COLO829 (cell line): ENCODE data around the gene RSPH6A.

Experiments
- DNase-seq: peaks from one replicate; pipeline ENCODE4 v3.0.0; 2012; ENCODE audit warnings: low spot score

Gene RSPH6A

GRCh38 chr19:45814851-45815480 is at the start of gene RSPH6A:
Gene RSPH6A, minus strand, starts transcription at chr19:45815308. Its CDS starts 132 bp downstream, at chr19:45815176.
- no peak for DNase-seq

DNA sequence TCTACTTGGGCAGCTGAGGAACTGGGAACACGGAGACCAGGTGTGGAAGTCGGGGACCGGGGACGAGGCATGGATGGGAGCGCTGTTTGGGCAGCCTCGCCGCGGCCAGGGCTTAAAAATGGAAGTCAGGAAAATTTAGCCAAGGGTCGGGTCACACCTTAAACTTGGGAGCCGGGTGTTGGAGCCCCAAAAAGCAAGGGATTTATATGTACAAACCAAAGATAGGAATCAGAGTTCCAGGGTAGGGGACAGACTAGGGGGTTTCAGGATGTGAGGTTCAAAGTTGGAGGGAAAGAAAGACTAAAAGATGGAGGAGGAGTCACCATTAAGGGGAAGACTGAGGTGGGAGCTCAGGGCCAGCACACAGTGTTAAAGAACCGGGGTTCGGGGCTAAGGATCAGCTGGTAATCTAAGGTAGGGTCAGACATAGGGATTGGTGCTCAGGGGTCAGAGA is 49.5 kb upstream of the RSPH6A start:
- no peak for DNase-seq

DNA sequence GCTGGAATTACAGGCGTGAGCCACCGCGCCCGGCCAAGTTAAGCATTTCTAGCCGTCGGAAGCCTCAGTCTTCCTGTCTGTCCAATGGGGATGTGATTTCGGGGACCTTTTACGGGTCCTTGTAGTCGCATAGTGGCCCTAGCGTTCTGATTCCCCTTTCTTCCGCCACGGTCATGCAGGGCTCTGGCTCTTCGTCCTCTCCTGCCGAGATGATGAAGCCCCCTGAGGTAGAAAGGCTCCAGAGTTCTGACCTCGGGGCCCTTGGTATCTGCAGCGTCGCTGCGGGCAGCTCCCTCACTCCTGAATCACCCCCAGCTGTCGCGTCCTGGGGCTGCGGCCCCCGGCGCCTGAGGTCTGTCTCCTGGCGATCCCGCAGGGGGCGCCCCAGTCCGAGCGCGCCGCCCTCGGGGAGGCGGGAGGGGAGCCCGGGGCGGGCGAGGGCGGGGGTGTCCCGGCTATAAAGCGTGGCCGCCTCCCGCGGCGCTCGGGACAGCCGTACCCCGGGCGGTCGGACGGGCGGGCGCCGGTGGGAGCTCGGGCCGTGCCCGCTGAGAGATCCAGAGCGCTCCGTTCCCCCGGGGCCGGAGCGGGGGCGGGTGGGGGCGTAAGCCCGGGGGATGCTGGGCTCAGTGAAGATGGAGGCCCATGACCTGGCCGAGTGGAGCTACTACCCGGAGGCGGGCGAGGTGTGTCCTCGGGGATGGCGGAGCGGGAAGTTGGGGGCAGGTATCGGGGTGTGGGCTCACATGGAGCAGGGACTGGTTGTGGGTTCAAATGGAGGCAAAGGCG is 48.9 kb upstream of the RSPH6A start, which contains the start of gene FOXA3:
TSS of gene FOXA3 (plus strand) at position 487 of the 789 bp plus-strand sequence. CDS start at position 618, 131 bp downstream.
- DNase-seq = peak; percentile 35

- no peak for DNase-seq
Measured at GRCh38 chr19:45863335-45863839, 48.3 kb upstream of the RSPH6A start.

DNA sequence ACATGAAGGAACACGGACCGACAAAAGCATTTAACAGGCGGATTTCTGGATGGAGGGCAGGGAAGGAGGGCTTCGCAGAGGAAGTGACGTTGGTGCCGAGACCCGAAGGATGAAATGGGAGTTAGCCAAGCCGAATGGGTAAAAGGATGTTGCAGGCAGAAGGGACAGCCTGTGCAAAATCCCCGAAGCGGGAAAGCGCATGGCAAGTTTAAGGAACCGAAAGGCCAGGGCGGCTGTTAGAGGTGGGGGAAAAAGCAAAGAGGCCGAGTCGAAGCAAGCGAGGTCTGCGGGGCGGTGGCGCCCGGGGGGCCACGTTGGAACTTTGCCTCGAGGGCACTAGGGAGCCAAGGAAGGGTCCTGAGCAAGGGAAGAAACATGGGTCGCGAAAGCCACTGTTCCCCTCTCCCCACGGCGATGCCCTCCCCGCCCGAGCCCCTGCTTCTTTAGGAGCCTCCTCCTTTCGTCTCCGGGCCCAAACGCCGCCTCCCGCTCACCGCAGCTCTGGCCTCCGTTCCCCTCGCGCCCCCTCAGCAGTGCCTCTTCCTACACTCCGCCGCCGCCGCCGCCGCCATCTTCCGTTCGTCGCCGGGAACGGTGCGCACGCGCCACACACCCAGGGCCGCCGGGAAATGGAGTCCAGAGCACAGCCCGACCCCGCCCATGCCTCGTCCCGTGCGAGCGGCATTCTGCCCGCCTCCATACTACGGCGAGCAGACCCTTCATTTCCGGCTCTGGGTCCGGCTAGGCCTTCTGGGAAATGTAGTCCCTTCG is 47.6 kb upstream of the RSPH6A start, which contains the start of gene SYMPK:
TSS of gene SYMPK (minus strand) at position 584 of the 771 bp plus-strand sequence. CDS start 8,652 bp downstream, outside the sequence.
- peak; percentile 100 for DNase-seq

DNA sequence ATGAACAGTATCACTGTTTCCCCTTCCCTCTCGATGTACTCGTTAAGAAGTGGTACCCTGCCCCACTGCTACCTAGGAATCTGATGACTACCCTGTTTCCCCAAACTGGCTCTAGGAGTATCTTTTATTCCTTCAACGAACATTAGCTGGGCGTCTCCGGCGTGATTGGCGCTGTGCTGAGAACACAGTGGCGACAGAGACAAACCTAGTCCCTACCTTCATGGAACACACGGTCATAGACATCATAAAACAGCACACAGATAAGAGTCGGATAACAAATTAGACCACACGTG is 47.1 kb upstream of the RSPH6A start:
- DNase-seq = peak; percentile 76

GRCh38 chr19:45860359-45861259 is 45.5 kb upstream of the RSPH6A start:
- no peak for DNase-seq

DNA sequence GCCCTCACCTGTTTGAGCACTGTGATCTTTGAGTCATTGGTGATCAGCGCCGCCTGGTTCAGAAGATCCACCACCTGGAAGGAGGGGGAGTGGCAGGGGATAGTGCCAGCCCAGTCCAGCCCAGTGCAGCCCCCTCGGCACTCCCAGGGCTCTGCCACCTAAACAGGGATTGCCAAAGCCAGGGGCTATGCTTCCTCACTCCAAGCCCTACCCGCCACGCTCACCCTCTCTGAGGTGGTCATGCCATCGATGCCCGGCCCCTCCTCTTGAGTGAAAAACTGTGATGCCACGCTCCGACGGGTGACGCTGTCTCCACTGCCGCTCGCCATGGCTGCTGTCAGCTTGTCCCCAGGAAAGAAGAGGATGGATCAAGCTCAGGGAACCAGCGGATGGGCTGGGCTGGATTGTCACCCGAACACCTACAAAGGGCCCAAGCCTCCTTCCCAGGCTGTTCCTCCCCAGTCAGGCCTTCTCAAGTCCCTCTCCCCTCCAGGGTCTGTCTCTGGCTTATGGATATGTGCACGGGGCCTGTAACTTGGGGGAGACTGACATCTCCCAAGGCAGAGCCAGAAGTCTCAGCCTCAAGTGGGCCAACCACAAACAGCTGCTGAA is 39.2 kb upstream of the RSPH6A start:
- no peak for DNase-seq

- no peak for DNase-seq
Measured at GRCh38 chr19:45852983-45853382, 37.9 kb upstream of the RSPH6A start.

- no peak for DNase-seq
Measured at GRCh38 chr19:45852145-45852750, 37.1 kb upstream of the RSPH6A start.

GRCh38 chr19:45848922-45849321 is 33.8 kb upstream of the RSPH6A start:
- no peak for DNase-seq

DNA sequence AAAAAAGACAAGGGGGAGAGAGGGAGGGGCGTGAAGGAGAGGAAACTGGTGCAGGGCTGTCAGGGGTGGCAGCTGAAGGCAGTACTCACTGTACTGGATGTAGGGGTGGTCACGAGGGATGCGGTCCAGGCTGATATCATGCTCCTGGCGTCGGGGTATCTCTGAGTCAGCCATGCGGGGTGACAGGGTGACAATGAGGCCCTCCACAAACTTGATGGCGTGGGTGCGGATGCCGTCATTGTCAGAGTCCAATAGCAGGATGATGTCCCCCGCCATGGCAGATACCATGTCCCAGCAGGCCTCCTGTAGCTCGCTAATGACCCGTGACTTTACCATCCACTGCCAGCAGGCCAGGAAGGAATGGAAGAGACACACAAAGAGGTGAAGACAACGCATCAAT is 32.6 kb upstream of the RSPH6A start:
- no peak for DNase-seq

DNA sequence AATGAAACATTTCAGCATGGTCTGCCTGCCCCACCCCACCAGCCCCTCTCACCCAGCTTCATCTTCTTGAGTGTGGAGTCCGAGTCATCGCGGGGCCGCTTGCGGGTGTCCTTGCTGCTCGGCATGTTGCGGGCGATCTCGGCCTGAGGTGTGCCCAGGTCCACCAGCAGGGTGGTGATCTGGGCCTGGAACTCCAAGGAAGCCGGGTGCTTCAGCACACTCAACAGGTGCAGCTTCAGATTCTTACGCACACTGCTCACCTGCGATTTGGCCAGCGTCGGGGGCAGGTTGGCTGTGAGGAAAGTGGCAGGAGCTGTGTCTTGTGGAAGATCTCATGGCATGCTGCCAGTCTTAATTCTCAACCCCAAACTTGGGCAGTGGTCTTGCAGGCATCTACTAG is 27.1 kb upstream of the RSPH6A start:
- DNase-seq = no peak

- no peak for DNase-seq
Measured at GRCh38 chr19:45834970-45835369, 19.9 kb upstream of the RSPH6A start.

DNA sequence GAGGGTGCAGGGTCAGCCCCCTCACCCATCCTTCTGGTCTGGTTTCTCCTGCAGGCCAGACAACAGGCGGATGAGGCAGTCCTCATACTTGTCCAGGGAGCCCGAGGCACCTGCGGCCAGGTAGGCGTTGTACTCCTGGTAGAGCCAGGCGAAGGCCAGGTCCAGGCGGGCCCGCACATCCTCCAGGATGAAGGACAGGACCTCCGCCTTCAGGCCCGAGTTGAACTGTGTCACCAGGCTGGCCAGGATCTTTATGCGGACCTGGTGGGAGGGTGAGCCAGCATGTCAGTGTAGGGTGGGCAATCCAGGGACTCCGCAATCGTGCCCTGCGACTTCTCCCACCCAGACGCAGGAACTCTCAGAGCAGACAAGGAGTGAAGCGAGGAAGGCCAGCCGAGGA is 13.8 kb upstream of the RSPH6A start:
- DNase-seq = no peak

DNA sequence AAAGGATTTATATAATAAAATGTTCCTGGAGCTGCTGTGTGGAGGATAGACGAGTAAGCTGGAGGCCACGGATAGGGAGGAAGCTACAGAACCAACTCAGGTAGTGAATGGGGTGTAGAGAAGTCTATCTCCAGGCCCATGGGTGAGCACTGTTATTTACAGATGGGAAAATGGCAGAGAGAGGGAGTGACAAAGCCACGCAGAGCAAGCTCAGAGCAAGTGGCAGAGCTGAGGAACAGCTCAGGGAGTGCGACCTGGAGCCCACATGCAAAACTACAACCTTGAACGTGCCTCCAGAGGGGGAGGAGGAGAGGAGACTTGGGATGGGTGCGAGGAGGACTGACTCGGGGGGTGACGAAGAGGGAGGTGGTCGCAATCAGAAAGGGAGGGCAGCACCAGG is 13.4 kb upstream of the RSPH6A start:
- DNase-seq = no peak

DNA sequence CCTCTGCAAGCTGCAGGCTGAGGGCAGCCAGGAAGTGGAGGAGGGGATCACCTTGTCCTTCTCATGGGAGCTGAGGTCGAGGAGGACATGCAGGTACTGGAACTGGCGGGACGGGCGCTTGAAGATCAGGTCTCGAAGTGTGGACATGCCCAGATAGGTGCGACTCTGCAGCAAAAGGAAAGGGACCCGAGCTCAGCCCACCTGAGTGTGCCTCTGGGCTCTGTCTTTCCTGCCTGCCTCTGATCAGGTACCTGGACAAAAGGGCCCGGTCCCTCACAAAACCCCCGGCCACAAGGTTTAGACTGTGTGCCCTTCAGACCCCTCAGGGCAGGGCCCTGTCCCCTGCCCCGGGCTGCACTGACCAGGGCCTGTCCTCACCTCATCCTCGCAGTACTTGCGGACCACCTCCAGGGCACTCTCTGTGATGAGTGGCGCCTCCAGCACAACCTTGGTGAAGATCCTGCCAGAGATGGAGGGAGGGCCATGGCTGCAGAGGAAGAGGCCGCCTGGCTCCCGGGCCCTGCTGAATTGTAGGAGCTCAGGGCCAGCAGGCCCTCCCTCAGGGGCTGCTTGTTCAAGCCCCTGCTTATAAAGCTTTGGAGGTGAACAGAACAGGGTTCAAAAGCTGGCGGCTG is 12.5 kb upstream of the RSPH6A start:
- DNase-seq = no peak

- no peak for DNase-seq
Measured at GRCh38 chr19:45826934-45827333, 11.8 kb upstream of the RSPH6A start.

DNA sequence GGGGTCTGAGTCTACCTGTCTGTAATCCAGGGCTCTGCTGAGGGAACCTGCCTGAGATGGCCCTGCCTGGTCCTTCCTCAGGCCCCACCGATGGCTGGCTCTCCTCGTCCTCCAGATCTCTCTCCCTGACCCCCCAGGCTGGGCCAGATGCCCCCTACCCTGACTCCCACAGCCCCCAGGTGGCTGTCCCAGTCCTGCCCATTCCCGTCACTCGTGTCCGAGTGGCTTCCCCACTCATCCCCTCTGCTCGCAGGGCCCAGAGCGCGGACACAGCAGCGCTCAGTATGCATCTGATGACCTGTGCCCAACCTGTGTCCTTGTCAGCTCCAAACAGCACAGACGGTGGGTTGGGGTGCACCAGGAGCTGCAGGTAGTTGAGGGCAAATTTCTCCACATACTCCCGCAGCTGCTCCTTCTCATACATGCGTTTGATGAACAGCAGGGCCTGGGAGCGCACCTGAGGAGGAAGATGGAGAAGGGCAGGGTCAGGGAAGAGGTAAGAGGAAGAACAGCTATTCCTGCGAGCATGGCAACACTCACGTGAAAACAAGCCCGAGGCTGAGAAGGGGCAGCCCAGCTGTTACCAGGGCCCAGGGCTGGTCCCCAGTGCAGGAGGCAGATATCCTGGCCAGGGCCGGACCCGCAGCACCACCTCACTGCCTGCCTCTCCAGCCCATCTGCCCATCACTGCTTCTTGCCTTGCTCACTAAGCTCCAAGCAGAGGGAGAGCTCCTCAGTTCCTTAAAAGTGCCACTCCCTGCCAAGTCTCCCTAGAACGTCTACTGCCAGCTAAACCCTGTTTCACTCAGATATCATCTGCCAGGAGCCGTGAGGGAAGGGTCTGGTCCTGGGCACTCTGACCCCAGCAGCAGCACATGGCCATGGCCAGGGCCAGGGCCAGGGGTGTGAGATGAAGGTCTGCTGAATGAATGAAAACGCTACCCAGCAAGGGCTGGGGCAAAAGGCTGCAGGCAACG is 11.1 kb upstream of the RSPH6A start:
- no peak for DNase-seq
